Right cardiac atrium (tissue), 5 donors: ENCODE data around the gene ALK. TPM values are rescaled to one million over a fixed set of nuclear protein-coding genes. Genes with fewer than 3 reads are reported as not detected.
A peak's percentile ranks its signal among the peaks of the same experiment; 100 is the strongest.
"Not testable (repeated sequence)": the region's sequence is repeated elsewhere in the genome, so short reads cannot be mapped to it uniquely, and the experiment has no call there.

Experiments used
- ATAC-seq, 2 donors: fragments of 200-7000 bp; cut with Tn5 transposase; one replicate each; pipeline versions ENCODE4 v1.8.0 to v1.9.1; 2020; ENCODE audit warnings: moderate library complexity in 2 of 2, mild to moderate bottlenecking in 1 of 2
- DNase-seq, 3 donors: peaks; one replicate each; pipeline ENCODE4 v3.0.0-alpha.2; 2020
- H3K27ac ChIP-seq: one replicate; pipeline ENCODE4 v1.5.1; 2013; ENCODE audit warnings: mild to moderate bottlenecking, low read length, control low read depth, moderate library complexity
- H3K27me3 ChIP-seq: one replicate; pipeline ENCODE4 v1.6.1; 2013; ENCODE audit not compliant: control insufficient read depth, insufficient read depth
- H3K4me1 ChIP-seq: one replicate; pipeline ENCODE4 v1.6.1; 2013; ENCODE audit warnings: low read length; ENCODE audit not compliant: control insufficient read depth, insufficient read depth
- H3K4me3 ChIP-seq: one replicate; pipeline ENCODE4 v1.5.1; 2013; ENCODE audit warnings: low read length, control low read depth
- H3K9me3 ChIP-seq: one replicate; pipeline ENCODE4 v1.6.1; 2013; ENCODE audit warnings: low read length; ENCODE audit not compliant: control insufficient read depth
- WGBS: extraction: QIAGEN DNeasy Blood & Tissue Kit; methylation state at CpG from one replicate; pipeline ENCODE4 v1.1.7; 2013; 5-methylcytosine and 5-hydroxymethylcytosine counted together
- intact Hi-C, 4 donors: fragments of 100-400 bp; cut with DNase I; formaldehyde crosslinking; loops; one replicate each; pipeline versions ENCODE4 v1.11.0 to v1.14.0; 2022 to 2023
- polyA plus RNA-seq: library from polyadenylated mRNA; stranded (reverse); fragments of 200-250 nt; gene quantifications from one replicate; pipeline ENCODE4 v1.2.3, GENCODE V29; 2013
- total RNA-seq, 4 donors: library from RNA; stranded (reverse); fragmentation: NEBNext Ultra II Directional; extraction: Animal tissue kit (Norgen Biotek cat#: 25700); gene quantifications; one replicate each; pipeline ENCODE4 v1.2.1, GENCODE V29; 2021
- donor health status: healthy with polysubstance abuse.
- donor health status: DM: no; HTN: yes; CAD: no.
- donor health status: DM: no; HTN: no; CAD: no.
- donor health status: DM: no; HTN: yes; CAD: no; lungs with severe emphysema.
- donor health status: DM: yes; HTN: yes; CAD: no.

Gene ALK
- total and polyA plus RNA-seq, 5 donors, result 0.05 to 0.17 (median 0.10) TPM; not detected in 1

GRCh38 chr2:29270701-29271121, 650.7 kb downstream of the ALK start:
- Histone ChIP-seq H3K27ac (no peak overlapping the region), H3K27me3 (no peaks in the 10 kb centered on the region), H3K4me3 (no peak overlapping the region), H3K9me3 (no peaks in the 10 kb centered on the region), H3K4me1 (no peaks in the 10 kb centered on the region)
- DNase-seq (no peak), ATAC-seq (no peak)
- intact Hi-C loops, result no loop called here
- 80% methylated on average over 5 of the region's 5 CpGs for WGBS

- Histone ChIP-seq H3K4me1 (no peaks in the 10 kb centered on the region), H3K27ac (no peak overlapping the region), H3K9me3 (no peaks in the 10 kb centered on the region), H3K27me3 (no peaks in the 10 kb centered on the region), H3K4me3 (no peak overlapping the region)
- ATAC-seq, result no peak
- 45% methylated on average over 5 of the region's 5 CpGs for WGBS
- intact Hi-C loops, result no loop called here
- no peak for DNase-seq
Measured at GRCh38 chr2:29269765-29270109, 651.6 kb downstream of the ALK start.

GRCh38 chr2:29269095-29269764, 652.2 kb downstream of the ALK start:
- H3K27me3 ChIP-seq, result no peaks in the 10 kb centered on the region
- peak; percentile 21 to 65 for ATAC-seq

GRCh38 chr2:29267720-29268119, 653.7 kb downstream of the ALK start:
- Histone ChIP-seq H3K27me3 (no peaks in the 10 kb centered on the region), H3K9me3 (no peaks in the 10 kb centered on the region), H3K4me1 (no peaks in the 10 kb centered on the region), H3K27ac (no peak overlapping the region), H3K4me3 (no peak overlapping the region)
- 31% methylated on average over 2 of the region's 2 CpGs for WGBS
- DNase-seq (no peak), ATAC-seq (no peak)
- intact Hi-C loops, result no loop called here

More at GRCh38 chr2:29269095-29269764, 652.2 kb downstream of the ALK start:
- DNase-seq, result no peak
- H3K27ac ChIP-seq, result no peak overlapping the region
- intact Hi-C loops, result no loop called here
- no peak overlapping the region for H3K4me3 ChIP-seq
- no peaks in the 10 kb centered on the region for H3K4me1 ChIP-seq
- H3K9me3 ChIP-seq, result no peaks in the 10 kb centered on the region
- WGBS, result 58% methylated on average over 11 of the region's 11 CpGs

GRCh38 chr2:29263886-29264285, 657.5 kb downstream of the ALK start:
- ATAC-seq, result no peak
- no peak overlapping the region for H3K4me3 ChIP-seq
- WGBS, result 96% methylated on average over 5 of the region's 5 CpGs
- DNase-seq, result no peak
- no peaks in the 10 kb centered on the region for H3K9me3 ChIP-seq
- H3K4me1 ChIP-seq, result no peaks in the 10 kb centered on the region
- intact Hi-C loops, result no loop called here
- H3K27me3 ChIP-seq, result no peaks in the 10 kb centered on the region
- H3K27ac ChIP-seq, result no peak overlapping the region

- DNase-seq (no peak), ATAC-seq (no peak)
- WGBS, result 83% methylated on average over 7 of the region's 7 CpGs
- Histone ChIP-seq H3K27me3 (no peaks in the 10 kb centered on the region), H3K27ac (no peak overlapping the region), H3K4me3 (no peak overlapping the region), H3K9me3 (no peaks in the 10 kb centered on the region), H3K4me1 (no peaks in the 10 kb centered on the region)
- intact Hi-C loops, result no loop called here
Measured at GRCh38 chr2:29262681-29263260, 658.6 kb downstream of the ALK start.

GRCh38 chr2:29261003-29261402, 660.4 kb downstream of the ALK start:
- Histone ChIP-seq H3K9me3 (no peaks in the 10 kb centered on the region), H3K27me3 (no peaks in the 10 kb centered on the region), H3K4me3 (no peak overlapping the region), H3K4me1 (no peaks in the 10 kb centered on the region), H3K27ac (no peak overlapping the region)
- DNase-seq (no peak), ATAC-seq (no peak)
- intact Hi-C loops, result no loop called here
- 76% methylated on average over 3 of the region's 3 CpGs for WGBS

- ATAC-seq, result no peak
Measured at GRCh38 chr2:29260142-29260772, 661.1 kb downstream of the ALK start.

GRCh38 chr2:29259221-29259620, 662.2 kb downstream of the ALK start:
- H3K27me3 ChIP-seq, result no peaks in the 10 kb centered on the region
- 55% methylated on average over 4 of the region's 4 CpGs for WGBS
- no peak for DNase-seq
- H3K4me3 ChIP-seq, result no peak overlapping the region
- intact Hi-C loops, result no loop called here
- H3K27ac ChIP-seq, result no peak overlapping the region
- H3K4me1 ChIP-seq, result no peaks in the 10 kb centered on the region
- ATAC-seq, result no peak
- H3K9me3 ChIP-seq, result no peaks in the 10 kb centered on the region

More at GRCh38 chr2:29260142-29260772, 661.1 kb downstream of the ALK start:
- no peaks in the 10 kb centered on the region for H3K27me3 ChIP-seq
- H3K27ac ChIP-seq, result no peak overlapping the region
- no peak for DNase-seq
- WGBS, result 56% methylated on average over 6 of the region's 6 CpGs
- H3K9me3 ChIP-seq, result no peaks in the 10 kb centered on the region
- intact Hi-C loops, result no loop called here
- no peaks in the 10 kb centered on the region for H3K4me1 ChIP-seq
- no peak overlapping the region for H3K4me3 ChIP-seq

GRCh38 chr2:29255004-29255403, 666.4 kb downstream of the ALK start:
- WGBS, result 73% methylated on average over 2 of the region's 2 CpGs
- DNase-seq (no peak), ATAC-seq (no peak)
- H3K27ac ChIP-seq, result no peak overlapping the region
- H3K4me1 ChIP-seq, result no peaks in the 10 kb centered on the region
- no peaks in the 10 kb centered on the region for H3K27me3 ChIP-seq
- H3K4me3 ChIP-seq, result no peak overlapping the region
- no peaks in the 10 kb centered on the region for H3K9me3 ChIP-seq
- intact Hi-C loops, result no loop called here

- H3K27me3 ChIP-seq, intact Hi-C loops, H3K4me1 ChIP-seq, H3K27ac ChIP-seq, ATAC-seq, H3K9me3 ChIP-seq, DNase-seq, H3K4me3 ChIP-seq: not testable (repeated sequence)
- WGBS, result 62% methylated on average over 4 of the region's 4 CpGs
Measured at GRCh38 chr2:29253495-29254275, 667.7 kb downstream of the ALK start.
